ENCODE data around the gene CELF4.

Gene CELF4

DNA sequence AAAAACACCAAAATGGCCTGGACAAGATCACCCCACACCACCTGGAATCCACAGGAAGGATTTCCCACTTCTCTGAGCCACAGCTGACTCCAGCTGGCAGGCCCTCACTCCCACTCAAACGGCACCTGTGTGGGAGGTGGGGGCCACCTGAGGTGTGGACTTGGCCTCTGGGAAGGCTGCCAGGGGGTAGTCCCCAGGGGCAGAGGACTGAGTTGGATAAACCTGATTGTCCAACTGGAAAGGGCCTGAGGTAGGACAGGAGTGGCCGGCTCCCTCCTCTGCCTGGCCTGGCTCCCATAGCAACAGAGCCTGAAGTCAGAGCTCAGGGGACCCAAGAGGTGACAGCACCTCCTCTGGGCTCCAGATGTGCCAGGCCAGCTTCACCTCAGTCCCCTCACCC, 300.2 kb downstream of the CELF4 start:
- TF ChIP-seq, protein P1, sequence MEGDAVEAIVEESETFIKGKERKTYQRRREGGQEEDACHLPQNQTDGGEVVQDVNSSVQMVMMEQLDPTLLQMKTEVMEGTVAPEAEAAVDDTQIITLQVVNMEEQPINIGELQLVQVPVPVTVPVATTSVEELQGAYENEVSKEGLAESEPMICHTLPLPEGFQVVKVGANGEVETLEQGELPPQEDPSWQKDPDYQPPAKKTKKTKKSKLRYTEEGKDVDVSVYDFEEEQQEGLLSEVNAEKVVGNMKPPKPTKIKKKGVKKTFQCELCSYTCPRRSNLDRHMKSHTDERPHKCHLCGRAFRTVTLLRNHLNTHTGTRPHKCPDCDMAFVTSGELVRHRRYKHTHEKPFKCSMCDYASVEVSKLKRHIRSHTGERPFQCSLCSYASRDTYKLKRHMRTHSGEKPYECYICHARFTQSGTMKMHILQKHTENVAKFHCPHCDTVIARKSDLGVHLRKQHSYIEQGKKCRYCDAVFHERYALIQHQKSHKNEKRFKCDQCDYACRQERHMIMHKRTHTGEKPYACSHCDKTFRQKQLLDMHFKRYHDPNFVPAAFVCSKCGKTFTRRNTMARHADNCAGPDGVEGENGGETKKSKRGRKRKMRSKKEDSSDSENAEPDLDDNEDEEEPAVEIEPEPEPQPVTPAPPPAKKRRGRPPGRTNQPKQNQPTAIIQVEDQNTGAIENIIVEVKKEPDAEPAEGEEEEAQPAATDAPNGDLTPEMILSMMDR (IDR thresholded peaks at IDR 0.05; ENCODE audit: extremely low read depth, insufficient read depth, missing control alignments) = no peak
- no peak for DNase-seq (ENCODE audit: low spot score)
- in situ Hi-C loops (cut with MboI; ENCODE audit: low pct_unique_long_range_greater_than_20kb, low sequenced_read_pairs, unreplicated experiment) = no loop called here

DNA sequence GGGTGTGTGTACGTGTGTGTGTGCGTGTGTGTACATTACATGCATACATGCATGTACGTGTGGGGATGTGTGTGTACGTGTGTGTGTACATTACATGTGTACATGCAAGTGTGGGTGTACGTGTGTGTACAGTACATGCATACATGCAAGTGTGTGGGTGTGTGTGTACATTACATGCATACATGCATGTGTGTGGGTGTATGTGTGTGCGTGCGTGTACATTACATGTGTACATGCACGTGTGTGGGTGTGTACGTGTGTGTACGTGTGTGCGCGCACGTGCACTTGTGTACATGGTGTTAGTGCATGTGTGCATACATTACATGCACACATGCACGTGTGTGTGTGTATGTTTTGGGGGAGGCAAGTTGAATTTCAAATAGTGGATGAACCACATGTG, 300.6 kb downstream of the CELF4 start:
- no peak for DNase-seq (ENCODE audit: low spot score)
- TF ChIP-seq, protein P1 (IDR thresholded peaks at IDR 0.05; ENCODE audit: extremely low read depth, insufficient read depth, missing control alignments) = no peak
- in situ Hi-C loops (cut with MboI; ENCODE audit: low pct_unique_long_range_greater_than_20kb, low sequenced_read_pairs, unreplicated experiment) = no loop called here

DNA sequence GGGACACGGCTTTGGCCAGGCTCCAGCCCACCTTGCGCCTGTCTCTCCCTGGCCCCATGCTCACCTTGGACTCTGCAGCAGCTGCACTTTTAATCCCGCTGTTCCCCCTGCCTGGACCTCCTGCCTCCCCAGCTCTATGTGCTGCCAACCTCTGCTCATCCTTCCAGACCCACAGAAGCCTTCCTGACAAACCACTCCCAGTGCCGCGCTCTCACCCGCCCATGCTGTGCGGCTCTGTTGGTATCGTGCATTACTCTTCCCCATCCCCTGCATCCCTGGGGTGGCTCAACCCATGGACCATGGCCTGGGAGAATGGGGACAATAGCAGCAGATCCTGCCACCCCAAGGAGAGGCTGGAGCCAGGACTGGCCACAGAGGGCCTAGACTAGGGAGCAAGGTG, 303.6 kb downstream of the CELF4 start:
- in situ Hi-C loops (cut with MboI; ENCODE audit: low pct_unique_long_range_greater_than_20kb, low sequenced_read_pairs, unreplicated experiment) = no loop called here
- no peak for DNase-seq (ENCODE audit: low spot score)

DNA sequence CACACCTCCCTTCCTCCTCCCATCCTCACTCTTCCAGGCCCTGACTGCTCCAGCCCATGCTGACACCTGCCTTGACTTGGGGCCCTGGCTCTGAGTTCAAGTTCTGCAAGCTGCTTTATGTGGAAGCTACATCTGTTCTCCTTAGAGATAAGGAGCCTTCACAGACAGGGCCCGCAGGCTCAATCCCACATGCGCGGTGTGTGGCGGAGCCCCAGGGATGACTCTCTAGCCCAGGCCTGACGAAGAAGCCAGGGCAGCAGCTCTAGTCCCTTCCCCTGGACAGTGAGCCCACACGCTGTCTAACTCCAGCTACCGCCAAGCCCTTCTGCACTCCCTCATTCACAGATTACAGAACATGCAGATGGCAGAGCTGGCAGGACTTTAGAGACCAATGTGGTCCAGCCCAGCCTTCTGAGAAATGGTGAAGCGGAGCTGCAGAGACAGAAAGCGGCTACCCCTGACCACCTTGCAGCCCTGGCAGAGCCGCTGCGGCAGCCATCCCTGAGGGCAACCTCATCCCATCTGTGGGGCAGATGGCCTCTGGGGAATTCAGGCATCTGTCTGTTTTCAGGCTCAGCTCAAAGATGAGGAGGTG, 304.3 kb downstream of the CELF4 start:
- TF ChIP-seq, protein P1 (IDR thresholded peaks at IDR 0.05; ENCODE audit: extremely low read depth, insufficient read depth, missing control alignments) = no peak
- DNase-seq (ENCODE audit: low spot score) = no peak
- in situ Hi-C loops (cut with MboI; ENCODE audit: low pct_unique_long_range_greater_than_20kb, low sequenced_read_pairs, unreplicated experiment) = no loop called here

More for the DNA sequence above, 303.6 kb downstream of the CELF4 start:
- TF ChIP-seq, protein P1 (IDR thresholded peaks at IDR 0.05; ENCODE audit: extremely low read depth, insufficient read depth, missing control alignments) = no peak

DNA sequence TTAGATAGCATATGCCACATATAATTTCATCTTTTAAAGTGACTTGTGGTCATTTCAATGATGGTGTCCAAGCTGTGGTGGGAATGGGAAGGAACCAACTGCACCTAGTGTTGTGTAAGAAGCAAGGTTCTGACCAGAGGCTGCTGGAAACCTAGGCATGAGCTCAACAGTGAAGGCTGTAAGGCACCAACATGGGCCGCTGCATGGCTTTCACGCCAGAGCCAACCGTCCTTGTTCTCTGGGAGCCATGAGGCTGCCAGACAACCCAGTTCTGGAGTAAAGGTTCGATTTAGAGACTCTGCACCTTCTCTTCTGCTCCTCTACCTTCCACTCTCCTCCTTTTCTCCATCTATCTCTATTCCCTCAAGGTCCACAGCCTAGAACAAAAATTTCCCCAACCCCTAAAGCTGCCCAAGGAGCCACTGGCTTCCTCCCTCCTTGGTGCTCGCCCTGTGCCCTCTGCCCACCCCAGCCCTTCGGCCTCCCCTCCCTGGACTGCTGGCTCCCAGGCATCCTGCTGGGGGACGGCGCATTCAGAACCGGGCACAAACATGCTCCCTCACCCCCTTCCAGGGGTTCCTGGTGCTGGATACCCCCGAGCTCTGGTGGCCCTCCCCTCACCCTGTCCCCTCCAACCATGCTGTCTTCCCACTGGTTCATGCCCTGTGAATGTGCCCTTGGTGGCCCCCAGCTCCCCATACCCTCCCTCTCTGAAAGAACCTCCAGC, 305.1 kb downstream of the CELF4 start:
- TF ChIP-seq, protein P1 (IDR thresholded peaks at IDR 0.05; ENCODE audit: extremely low read depth, insufficient read depth, missing control alignments) = no peak
- DNase-seq (ENCODE audit: low spot score) = no peak

DNA sequence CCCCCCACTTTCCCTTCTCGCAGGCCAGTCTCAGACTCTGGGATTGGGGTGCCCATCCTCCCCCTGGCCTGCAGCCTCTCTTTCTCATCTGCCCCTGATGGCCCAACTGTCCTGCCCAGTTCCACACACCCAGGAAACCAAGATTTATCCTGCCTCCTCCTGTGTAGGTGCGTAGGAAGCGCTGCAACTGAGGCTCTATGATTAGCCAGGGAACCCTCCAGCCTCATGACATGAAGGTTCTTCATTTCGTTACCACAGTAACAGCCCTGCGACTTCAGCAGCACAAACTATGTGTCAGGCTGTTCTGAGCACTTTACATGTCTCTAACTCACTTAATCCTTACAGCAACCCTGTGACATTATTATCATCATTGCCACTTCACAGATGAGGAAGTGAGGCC, 305.9 kb downstream of the CELF4 start:
- TF ChIP-seq, protein P1 (IDR thresholded peaks at IDR 0.05; ENCODE audit: extremely low read depth, insufficient read depth, missing control alignments) = no peak
- in situ Hi-C loops (cut with MboI; ENCODE audit: low pct_unique_long_range_greater_than_20kb, low sequenced_read_pairs, unreplicated experiment) = no loop called here
- no peak for DNase-seq (ENCODE audit: low spot score)

More for the DNA sequence above, 305.1 kb downstream of the CELF4 start:
- in situ Hi-C loops (cut with MboI; ENCODE audit: low pct_unique_long_range_greater_than_20kb, low sequenced_read_pairs, unreplicated experiment) = no loop called here
